Measurements from ENCODE around the gene SPAM1.

GRCh38 chr7:123992913-123993518, 68.0 kb downstream of the SPAM1 start:
- TF ChIP-seq, protein P1, sequence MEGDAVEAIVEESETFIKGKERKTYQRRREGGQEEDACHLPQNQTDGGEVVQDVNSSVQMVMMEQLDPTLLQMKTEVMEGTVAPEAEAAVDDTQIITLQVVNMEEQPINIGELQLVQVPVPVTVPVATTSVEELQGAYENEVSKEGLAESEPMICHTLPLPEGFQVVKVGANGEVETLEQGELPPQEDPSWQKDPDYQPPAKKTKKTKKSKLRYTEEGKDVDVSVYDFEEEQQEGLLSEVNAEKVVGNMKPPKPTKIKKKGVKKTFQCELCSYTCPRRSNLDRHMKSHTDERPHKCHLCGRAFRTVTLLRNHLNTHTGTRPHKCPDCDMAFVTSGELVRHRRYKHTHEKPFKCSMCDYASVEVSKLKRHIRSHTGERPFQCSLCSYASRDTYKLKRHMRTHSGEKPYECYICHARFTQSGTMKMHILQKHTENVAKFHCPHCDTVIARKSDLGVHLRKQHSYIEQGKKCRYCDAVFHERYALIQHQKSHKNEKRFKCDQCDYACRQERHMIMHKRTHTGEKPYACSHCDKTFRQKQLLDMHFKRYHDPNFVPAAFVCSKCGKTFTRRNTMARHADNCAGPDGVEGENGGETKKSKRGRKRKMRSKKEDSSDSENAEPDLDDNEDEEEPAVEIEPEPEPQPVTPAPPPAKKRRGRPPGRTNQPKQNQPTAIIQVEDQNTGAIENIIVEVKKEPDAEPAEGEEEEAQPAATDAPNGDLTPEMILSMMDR (conservative IDR thresholded peaks at IDR 0.05): no peak
- no peak for TF ChIP-seq ZFX (IDR thresholded peaks at IDR 0.05)
